Trophoblast cell (in vitro differentiated cells and primary cell): ENCODE measurements around the gene COPA.
A peak's percentile ranks its signal among the peaks of the same experiment; 100 is the strongest.

Experiments used
- DNase-seq, 2 donors: peaks; one replicate each; pipeline ENCODE4 v3.0.0-alpha.2; 2016
- H2AFZ ChIP-seq: 2 replicates; pipeline ENCODE4 v1.6.1; 2013; ENCODE audit warnings: low read length, moderate library complexity, mild to moderate bottlenecking; ENCODE audit not compliant: insufficient read depth, poor library complexity
- H2AK5ac ChIP-seq: 2 replicates; pipeline ENCODE4 v1.6.1; 2013; ENCODE audit warnings: mild to moderate bottlenecking, low read length
- H2BK120ac ChIP-seq: 2 replicates; pipeline ENCODE4 v1.6.1; 2013; ENCODE audit warnings: low read length, mild to moderate bottlenecking, moderate library complexity; ENCODE audit not compliant: insufficient read depth, poor library complexity
- H2BK12ac ChIP-seq: 2 replicates; pipeline ENCODE4 v1.6.1; 2013; ENCODE audit warnings: mild to moderate bottlenecking, low read length, moderate library complexity
- H2BK5ac ChIP-seq: 2 replicates; pipeline ENCODE4 v1.6.1; 2013; ENCODE audit warnings: low read length, low read depth, moderate library complexity, mild to moderate bottlenecking; ENCODE audit not compliant: poor library complexity
- H3K14ac ChIP-seq: 2 replicates; pipeline ENCODE4 v1.6.1; 2013; ENCODE audit warnings: mild to moderate bottlenecking, low read length
- H3K18ac ChIP-seq: 2 replicates; pipeline ENCODE4 v1.6.1; 2013; ENCODE audit warnings: mild to moderate bottlenecking, low read length
- H3K23ac ChIP-seq: 2 replicates; pipeline ENCODE4 v1.6.1; 2013; ENCODE audit warnings: low read length
- H3K27ac ChIP-seq: 2 replicates; pipeline ENCODE4 v1.5.1; 2013; ENCODE audit warnings: low read depth, mild to moderate bottlenecking, inconsistent platforms, low read length, moderate library complexity
- H3K27me3 ChIP-seq: 2 replicates; pipeline ENCODE4 v1.6.1; 2013; ENCODE audit warnings: inconsistent platforms, mild to moderate bottlenecking, low read length, moderate library complexity; ENCODE audit not compliant: insufficient read depth
- H3K36me3 ChIP-seq, 2 experiments: 1 replicate in 1 of 2; 2 replicates in 1 of 2; pipeline ENCODE4 v1.6.1; 2013; ENCODE audit warnings: low read length in 2 of 2, mild to moderate bottlenecking in 2 of 2, moderate library complexity in 1 of 2; ENCODE audit not compliant: insufficient read depth in 2 of 2, control insufficient read depth in 1 of 2
- H3K4ac ChIP-seq: 2 replicates; pipeline ENCODE4 v1.6.1; 2013; ENCODE audit warnings: low read depth, mild to moderate bottlenecking, low read length, moderate library complexity
- H3K4me1 ChIP-seq, 2 experiments: 1 replicate in 1 of 2; 2 replicates in 1 of 2; pipeline ENCODE4 v1.6.1; 2013; ENCODE audit warnings: low read length in 2 of 2, mild to moderate bottlenecking in 2 of 2, moderate library complexity in 1 of 2; ENCODE audit not compliant: insufficient read depth in 2 of 2, control insufficient read depth in 1 of 2
- H3K4me2 ChIP-seq: 2 replicates; pipeline ENCODE4 v1.6.1; 2013; ENCODE audit warnings: inconsistent platforms, mild to moderate bottlenecking, low read length, moderate library complexity
- H3K4me3 ChIP-seq: 2 replicates; pipeline ENCODE4 v1.5.1; 2013; ENCODE audit warnings: mild to moderate bottlenecking, low read depth, low read length, inconsistent platforms
- H3K79me1 ChIP-seq: one replicate; pipeline ENCODE4 v1.6.1; 2013; ENCODE audit warnings: low read length
- H3K79me2 ChIP-seq: 2 replicates; pipeline ENCODE4 v1.6.1; 2013; ENCODE audit warnings: low read length, mild to moderate bottlenecking; ENCODE audit not compliant: control insufficient read depth, insufficient read depth, poor library complexity
- H3K9ac ChIP-seq: 2 replicates; pipeline ENCODE4 v1.6.1; 2013; ENCODE audit warnings: mild to moderate bottlenecking, low read length
- H3K9me3 ChIP-seq: 2 replicates; pipeline ENCODE4 v1.6.1; 2013; ENCODE audit warnings: low read depth, mild to moderate bottlenecking, control low read depth, inconsistent platforms, low read length; ENCODE audit not compliant: insufficient read depth
- H4K12ac ChIP-seq: 2 replicates; pipeline ENCODE4 v1.6.1; 2013; ENCODE audit warnings: low read depth, mild to moderate bottlenecking, low read length, moderate library complexity
- H4K8ac ChIP-seq: 2 replicates; pipeline ENCODE4 v1.6.1; 2013; ENCODE audit warnings: low read depth, mild to moderate bottlenecking, low read length, moderate library complexity
- H4K91ac ChIP-seq: one replicate; pipeline ENCODE4 v1.6.1; 2013; ENCODE audit warnings: low read depth, mild to moderate bottlenecking, low read length, moderate library complexity
- WGBS: extraction: QIAGEN DNeasy Blood & Tissue Kit; methylation state at CpG from one replicate; pipeline ENCODE4 v1.1.7; 2013; ENCODE audit warnings: missing lambda C conversion rate; ENCODE audit not compliant: insufficient read length, insufficient coverage; ENCODE audit errors: extremely low coverage; 5-methylcytosine and 5-hydroxymethylcytosine counted together

COPA gene

DNA sequence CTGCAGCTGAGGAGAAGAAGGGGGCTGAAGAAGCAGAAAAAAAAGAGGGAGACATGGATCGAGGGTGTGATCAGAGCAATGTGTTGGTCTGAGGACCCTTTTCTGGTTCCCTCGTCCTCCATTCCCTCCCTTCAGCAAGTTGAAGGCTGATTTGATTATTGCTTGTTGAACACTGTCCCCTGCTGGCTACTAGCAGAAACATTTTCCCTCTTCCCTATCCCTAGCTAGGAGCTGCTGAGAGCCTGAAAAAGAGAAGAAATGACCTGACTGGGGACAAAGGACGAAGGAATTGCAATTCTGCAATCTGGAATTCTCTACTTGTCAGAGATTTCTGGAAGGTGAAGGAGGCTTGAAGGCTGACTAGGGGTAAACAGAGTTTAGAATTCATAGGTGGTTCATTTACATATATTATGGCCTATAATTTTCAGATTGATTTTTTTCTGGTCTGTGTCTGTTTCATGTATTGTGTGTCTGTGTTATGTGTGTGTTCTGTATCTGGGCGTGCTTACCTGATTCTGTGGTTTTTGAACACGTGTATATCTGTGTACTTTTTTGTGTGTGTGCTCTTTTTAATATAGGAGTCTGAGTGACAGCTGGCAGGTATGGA, 33.6 kb upstream of the COPA start:
- no peaks in the 10 kb centered on the region for H3K79me1 ChIP-seq
- H2BK5ac ChIP-seq: no peak overlapping the region
- no peak overlapping the region for H4K8ac ChIP-seq
- no peak overlapping the region for H3K9ac ChIP-seq
- H2BK12ac ChIP-seq: no peak overlapping the region
- peaks cover 4 to 6% of the 10 kb centered on the region in 2 experiments for H3K4me1 ChIP-seq
- no peak overlapping the region for H2AFZ ChIP-seq
- no peaks in the 10 kb centered on the region for H3K27me3 ChIP-seq
- no peak overlapping the region for H3K23ac ChIP-seq
- H2AK5ac ChIP-seq: no peak overlapping the region
- no peak overlapping the region for H2BK120ac ChIP-seq
- no peak overlapping the region for H4K91ac ChIP-seq
- no peaks in the 10 kb centered on the region for H3K36me3 ChIP-seq
- H3K14ac ChIP-seq: no peak overlapping the region
- H3K4ac ChIP-seq: no peak overlapping the region
- WGBS: no CpG with 5 or more reads among the region's 5 CpGs
- DNase-seq: peak; percentile 16 to 65
- H3K4me3 ChIP-seq: no peak overlapping the region
- no peak overlapping the region for H3K4me2 ChIP-seq
- no peak overlapping the region for H3K18ac ChIP-seq
- no peak overlapping the region for H3K27ac ChIP-seq
- no peaks in the 10 kb centered on the region for H3K79me2 ChIP-seq
- H3K9me3 ChIP-seq: no peaks in the 10 kb centered on the region
- no peak overlapping the region for H4K12ac ChIP-seq

GRCh38 chr1:160375788-160376524, 32.9 kb upstream of the COPA start:
- Histone ChIP-seq H4K12ac (no peak overlapping the region), H4K8ac (no peak overlapping the region), H2BK5ac (no peak overlapping the region), H3K18ac (no peak overlapping the region), H3K79me2 (no peaks in the 10 kb centered on the region), H3K27me3 (no peaks in the 10 kb centered on the region), H3K79me1 (no peaks in the 10 kb centered on the region), H3K4me2 (no peak overlapping the region), H3K4me3 (no peak overlapping the region), H4K91ac (no peak overlapping the region), H2AK5ac (no peak overlapping the region), H3K4ac (no peak overlapping the region), H3K27ac (no peak overlapping the region), H2BK120ac (no peak overlapping the region), H3K14ac (no peak overlapping the region), H3K9me3 (no peaks in the 10 kb centered on the region), H3K36me3 (no peaks in the 10 kb centered on the region), H2AFZ (no peak overlapping the region), H3K4me1 (peaks cover 4 to 6% of the 10 kb centered on the region in 2 experiments), H2BK12ac (no peak overlapping the region), H3K23ac (no peak overlapping the region), H3K9ac (no peak overlapping the region)
- DNase-seq: peak in 1 of 2 donors; percentile 13
- WGBS: no CpG with 5 or more reads among the region's 9 CpGs

DNA sequence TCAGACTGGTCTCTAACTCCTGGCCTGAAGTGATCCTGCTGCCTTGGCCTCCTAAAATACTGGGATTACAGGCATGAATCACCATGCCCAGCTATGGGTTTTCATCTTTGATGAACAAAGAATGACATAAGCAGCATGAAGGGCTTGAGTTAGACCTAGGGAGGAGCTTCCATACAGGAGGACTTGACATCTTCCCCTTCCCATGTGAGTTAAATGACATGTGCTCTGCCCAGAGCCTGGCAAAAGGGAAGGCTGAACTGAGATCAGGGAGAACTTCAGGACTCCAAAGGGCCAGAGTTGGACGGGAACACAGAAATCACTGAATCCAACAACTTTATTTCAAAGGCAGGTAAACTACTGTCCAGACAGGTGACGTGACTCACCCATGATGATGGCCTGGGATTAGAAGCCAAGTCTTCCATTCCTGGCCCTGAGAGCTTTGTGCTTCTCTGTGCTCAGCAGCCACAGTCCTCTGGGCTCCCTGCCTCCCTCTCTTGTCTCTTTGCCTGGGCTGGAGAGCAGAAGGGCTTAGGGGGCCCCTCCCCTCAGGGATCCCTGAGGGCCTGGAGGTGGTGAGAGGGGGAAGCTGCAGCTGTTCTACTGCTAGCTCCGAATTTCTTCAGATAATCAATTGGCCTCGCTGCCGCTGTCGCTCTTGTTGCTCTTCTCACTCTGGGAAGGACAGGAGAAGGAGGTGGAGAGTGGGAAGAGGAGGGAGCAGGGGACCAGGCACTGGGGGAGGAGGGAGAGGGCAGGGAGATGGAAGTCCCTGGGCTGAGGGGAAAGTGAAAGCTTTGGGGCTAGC, 31.5 kb upstream of the COPA start:
- no peak overlapping the region for H3K14ac ChIP-seq
- peaks cover 4 to 6% of the 10 kb centered on the region in 2 experiments for H3K4me1 ChIP-seq
- H3K36me3 ChIP-seq: no peaks in the 10 kb centered on the region
- no peaks in the 10 kb centered on the region for H3K79me2 ChIP-seq
- H4K8ac ChIP-seq: no peak overlapping the region
- H2AK5ac ChIP-seq: no peak overlapping the region
- DNase-seq: peak in 1 of 2 donors; percentile 17
- H3K27me3 ChIP-seq: no peaks in the 10 kb centered on the region
- no CpG with 5 or more reads among the region's 6 CpGs for WGBS
- H2BK12ac ChIP-seq: no peak overlapping the region
- no peak overlapping the region for H4K12ac ChIP-seq
- H3K9ac ChIP-seq: no peak overlapping the region
- no peak overlapping the region for H4K91ac ChIP-seq
- H3K79me1 ChIP-seq: no peaks in the 10 kb centered on the region
- H3K9me3 ChIP-seq: no peaks in the 10 kb centered on the region
- H3K4me3 ChIP-seq: no peak overlapping the region
- no peak overlapping the region for H3K4ac ChIP-seq
- H2BK5ac ChIP-seq: no peak overlapping the region
- H3K23ac ChIP-seq: no peak overlapping the region
- no peak overlapping the region for H2BK120ac ChIP-seq
- no peak overlapping the region for H3K18ac ChIP-seq
- H3K27ac ChIP-seq: no peak overlapping the region
- H2AFZ ChIP-seq: no peak overlapping the region
- H3K4me2 ChIP-seq: no peak overlapping the region

DNA sequence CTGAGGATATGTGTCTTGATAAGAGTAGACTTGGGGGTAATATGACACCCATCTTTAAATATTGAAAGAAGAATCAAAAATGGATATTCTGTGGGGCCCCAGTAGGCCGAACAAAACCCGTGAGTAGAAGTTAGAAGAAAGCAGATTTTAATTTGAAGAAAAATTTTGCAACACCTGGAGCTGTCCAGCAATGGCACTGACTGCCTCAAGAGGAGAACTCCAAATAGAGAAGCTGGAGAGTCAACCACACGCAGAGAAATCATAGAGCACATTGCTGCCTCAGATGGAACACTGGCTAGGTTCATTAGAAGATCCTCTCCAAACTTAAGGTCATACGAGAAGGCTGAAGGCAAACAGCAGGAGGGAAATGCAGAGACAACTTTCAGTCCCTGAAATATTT, 30.6 kb upstream of the COPA start:
- H3K23ac ChIP-seq: no peak overlapping the region
- H3K4me3 ChIP-seq: no peak overlapping the region
- no peaks in the 10 kb centered on the region for H3K79me1 ChIP-seq
- no peak overlapping the region for H3K27ac ChIP-seq
- H3K4me1 ChIP-seq: peaks cover 4 to 6% of the 10 kb centered on the region in 2 experiments
- H4K12ac ChIP-seq: no peak overlapping the region
- no peak overlapping the region for H2BK120ac ChIP-seq
- H3K9ac ChIP-seq: no peak overlapping the region
- no peak overlapping the region for H3K14ac ChIP-seq
- no peaks in the 10 kb centered on the region for H3K36me3 ChIP-seq
- no peak overlapping the region for H3K4ac ChIP-seq
- H3K18ac ChIP-seq: no peak overlapping the region
- no peak overlapping the region for H2AK5ac ChIP-seq
- H3K4me2 ChIP-seq: no peak overlapping the region
- no peak overlapping the region for H2BK12ac ChIP-seq
- no CpG with 5 or more reads among the region's 4 CpGs for WGBS
- no peak for DNase-seq
- no peak overlapping the region for H2BK5ac ChIP-seq
- H3K79me2 ChIP-seq: no peaks in the 10 kb centered on the region
- H3K27me3 ChIP-seq: no peaks in the 10 kb centered on the region
- H4K8ac ChIP-seq: no peak overlapping the region
- H3K9me3 ChIP-seq: no peaks in the 10 kb centered on the region
- no peak overlapping the region for H2AFZ ChIP-seq
- H4K91ac ChIP-seq: no peak overlapping the region
